Mucosa of descending colon (tissue), 3 donors: ENCODE measurements around the gene CDK6. TPM values are rescaled to one million over a fixed set of nuclear protein-coding genes. Genes with fewer than 3 reads are reported as not detected.

ENCODE experiments used
- ATAC-seq: fragments of 200-7000 bp; cut with Tn5 transposase; one replicate; pipeline ENCODE4 v1.9.1; 2020; ENCODE audit warnings: mild to moderate bottlenecking, moderate library complexity
- DNase-seq, 3 donors: peaks; one replicate each; pipeline ENCODE4 v3.0.0-alpha.2; 2020
- H3K36me3 ChIP-seq: fragments of 200-600 bp; one replicate; pipeline ENCODE4 v1.8.0; 2021; ENCODE audit warnings: low read depth, mild to moderate bottlenecking
- H3K4me1 ChIP-seq: fragments of 200-600 bp; one replicate; pipeline ENCODE4 v1.8.0; 2021; ENCODE audit warnings: low read depth, mild to moderate bottlenecking
- H3K4me3 ChIP-seq: fragments of 200-600 bp; one replicate; pipeline ENCODE4 v1.8.0; 2021; ENCODE audit warnings: mild to moderate bottlenecking
- H3K9me3 ChIP-seq: fragments of 200-600 bp; one replicate; pipeline ENCODE4 v1.8.0; 2021; ENCODE audit warnings: mild to moderate bottlenecking
- CTCF ChIP-seq: fragments of 200-600 bp; IDR thresholded peaks from one replicate; pipeline ENCODE4 v1.8.0; 2022; ENCODE audit warnings: antibody characterized with exemption, mild to moderate bottlenecking
- intact Hi-C, 2 donors: fragments of 100-400 bp; cut with DNase I in 1 of 2; cut with micrococcal nuclease in 1 of 2; formaldehyde crosslinking; loops; one replicate each; pipeline versions ENCODE4 v1.11.0 to v1.11.1; 2022; cut with DNase I, micrococcal nuclease
- total RNA-seq, 3 donors: library from RNA; stranded (reverse); fragmentation: NEBNext Ultra II Directional in 2 of 3; extraction: Animal tissue kit (Norgen Biotek cat#: 25700) in 2 of 3; gene quantifications; one replicate each; pipeline versions ENCODE4 v1.2.1 to v1.2.4, GENCODE V29; 2021 to 2023
- donor health status: DM: no; HTN: no; CAD: no; lungs with moderate emphysema.
- donor health status: DM: no; HTN: no; CAD: no.
- donor health status: DM: no; HTN: yes; CAD: no.

CDK6 gene
- total RNA-seq, 3 donors from 2014 or later: 23.4 to 52.4 (median 33.1) TPM

GRCh38 chr7:92850516-92850915 lies 14.1 kb upstream of the CDK6 start:
- no peaks in the 10 kb centered on the region for H3K4me1 ChIP-seq
- no peak for ATAC-seq
- intact Hi-C loops: no loop called here
- DNase-seq: no peak
- TF ChIP-seq CTCF: no peak
- H3K36me3 ChIP-seq: no peaks in the 10 kb centered on the region
- no peaks in the 10 kb centered on the region for H3K9me3 ChIP-seq
- no peak overlapping the region for H3K4me3 ChIP-seq

- Histone ChIP-seq H3K9me3 (no peaks in the 10 kb centered on the region), H3K36me3 (no peaks in the 10 kb centered on the region), H3K4me1 (no peaks in the 10 kb centered on the region), H3K4me3 (no peak overlapping the region)
- intact Hi-C loops: no loop called here
- no peak for TF ChIP-seq CTCF
- no peak for ATAC-seq
- DNase-seq: no peak
These were observed 12.9 kb upstream of the CDK6 start for GRCh38 chr7:92849322-92849721.

GRCh38 chr7:92848851-92849250 lies 12.5 kb upstream of the CDK6 start:
- intact Hi-C loops: no loop called here
- DNase-seq: peak in 1 of 3 donors; percentile 43
- Histone ChIP-seq H3K4me3 (no peak overlapping the region), H3K9me3 (no peaks in the 10 kb centered on the region), H3K4me1 (no peaks in the 10 kb centered on the region), H3K36me3 (no peaks in the 10 kb centered on the region)
- no peak for TF ChIP-seq CTCF
- ATAC-seq: peak; percentile 96

- H3K4me1 ChIP-seq: no peaks in the 10 kb centered on the region
- H3K36me3 ChIP-seq: no peaks in the 10 kb centered on the region
- intact Hi-C loops: no loop called here
- DNase-seq (no peak), ATAC-seq (peak; percentile 16)
- no peak for TF ChIP-seq CTCF
- no peaks in the 10 kb centered on the region for H3K9me3 ChIP-seq
- no peak overlapping the region for H3K4me3 ChIP-seq
These were observed 12.1 kb upstream of the CDK6 start for GRCh38 chr7:92848441-92848840.

- H3K36me3 ChIP-seq: no peaks in the 10 kb centered on the region
- H3K9me3 ChIP-seq: no peaks in the 10 kb centered on the region
- no peak for DNase-seq
- H3K4me1 ChIP-seq: no peaks in the 10 kb centered on the region
- no peak for TF ChIP-seq CTCF
- intact Hi-C loops: no loop called here
- no peak for ATAC-seq
- H3K4me3 ChIP-seq: no peak overlapping the region
These were observed 10.9 kb upstream of the CDK6 start for GRCh38 chr7:92847305-92847704.

GRCh38 chr7:92845736-92846135 lies 9.4 kb upstream of the CDK6 start:
- ATAC-seq (no peak), DNase-seq (no peak)
- Histone ChIP-seq H3K9me3 (no peaks in the 10 kb centered on the region), H3K36me3 (no peaks in the 10 kb centered on the region), H3K4me1 (no peaks in the 10 kb centered on the region), H3K4me3 (no peak overlapping the region)
- no peak for TF ChIP-seq CTCF
- intact Hi-C loops: no loop called here
